Stimulated activated CD4-positive, alpha-beta T cell treated with anti-CD3 and anti-CD28 coated beads, Interleukin-4, amount 100 ng/mL, for 48 hours (primary cell): Measurements from ENCODE around the gene ARL4D.
"Not testable (repeated sequence)": the region's sequence is repeated elsewhere in the genome, so short reads cannot be mapped to it uniquely, and the experiment has no call there.

ENCODE experiments used
- DNase-seq, 2 donors: peaks; one replicate each; pipeline ENCODE4 v3.0.0-alpha.2; 2020; ENCODE audit warnings: low read depth in 2 of 2

ARL4D gene

DNA sequence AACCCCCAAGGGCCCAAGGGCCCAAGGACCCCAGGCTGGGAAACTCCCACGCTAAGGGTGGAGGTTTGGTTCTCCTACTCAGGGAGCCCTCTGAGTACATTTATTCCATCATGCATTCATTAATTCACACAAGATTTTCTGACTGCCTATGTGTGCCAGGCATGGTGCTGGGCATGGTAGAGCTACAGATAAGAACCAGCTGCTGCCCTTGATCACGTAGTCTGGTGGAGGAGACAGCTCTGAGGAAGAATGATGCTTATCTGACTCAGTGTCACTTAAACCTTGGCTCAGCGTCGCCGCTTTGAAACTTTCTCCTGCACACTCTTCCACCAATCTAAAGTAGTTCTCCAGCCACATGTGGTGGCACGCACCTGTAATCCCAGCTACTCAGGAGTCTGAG is 3.6 kb upstream of the ARL4D start:
- DNase-seq = no peak

DNA sequence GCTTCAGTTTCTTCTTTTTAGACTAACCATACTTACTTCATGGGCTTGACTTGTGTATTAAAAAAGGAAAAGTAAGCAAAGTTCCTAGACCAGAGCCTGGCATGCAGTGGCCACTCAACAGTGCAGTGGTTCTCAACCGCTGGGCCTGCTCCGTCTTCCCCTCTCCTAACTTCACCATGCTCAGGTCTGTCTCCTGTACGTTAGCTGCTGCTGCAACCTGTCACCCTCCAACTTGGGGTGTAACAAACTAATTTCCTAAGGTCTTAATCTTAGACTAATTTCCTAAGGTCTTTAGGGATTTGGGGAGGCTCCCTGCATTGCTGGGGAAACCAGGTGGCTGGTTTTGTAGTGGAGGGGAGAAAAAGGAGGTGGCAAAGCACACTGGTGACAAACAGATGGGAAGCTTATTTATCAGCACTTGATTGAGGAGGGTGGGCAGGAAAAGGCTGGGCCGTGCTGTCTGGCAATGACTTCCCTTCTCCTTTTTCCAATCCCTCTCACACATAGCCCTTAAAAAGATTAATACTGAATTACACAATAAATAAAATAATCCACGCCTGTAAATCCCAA is 2.2 kb upstream of the ARL4D start:
- DNase-seq = no peak

DNA sequence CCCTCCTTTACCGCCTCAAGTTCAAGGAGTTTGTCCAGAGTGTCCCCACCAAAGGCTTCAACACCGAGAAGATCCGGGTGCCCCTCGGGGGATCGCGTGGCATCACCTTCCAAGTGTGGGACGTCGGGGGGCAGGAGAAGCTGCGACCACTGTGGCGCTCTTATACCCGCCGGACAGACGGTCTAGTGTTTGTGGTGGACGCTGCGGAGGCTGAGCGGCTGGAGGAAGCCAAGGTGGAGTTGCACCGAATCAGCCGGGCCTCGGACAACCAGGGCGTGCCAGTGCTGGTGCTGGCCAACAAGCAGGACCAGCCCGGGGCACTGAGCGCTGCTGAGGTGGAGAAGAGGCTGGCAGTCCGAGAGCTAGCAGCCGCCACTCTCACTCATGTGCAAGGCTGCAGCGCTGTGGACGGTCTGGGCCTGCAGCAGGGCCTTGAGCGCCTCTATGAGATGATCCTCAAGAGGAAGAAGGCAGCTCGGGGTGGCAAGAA is 1.1 kb downstream of the ARL4D start:
- no peak for DNase-seq

DNA sequence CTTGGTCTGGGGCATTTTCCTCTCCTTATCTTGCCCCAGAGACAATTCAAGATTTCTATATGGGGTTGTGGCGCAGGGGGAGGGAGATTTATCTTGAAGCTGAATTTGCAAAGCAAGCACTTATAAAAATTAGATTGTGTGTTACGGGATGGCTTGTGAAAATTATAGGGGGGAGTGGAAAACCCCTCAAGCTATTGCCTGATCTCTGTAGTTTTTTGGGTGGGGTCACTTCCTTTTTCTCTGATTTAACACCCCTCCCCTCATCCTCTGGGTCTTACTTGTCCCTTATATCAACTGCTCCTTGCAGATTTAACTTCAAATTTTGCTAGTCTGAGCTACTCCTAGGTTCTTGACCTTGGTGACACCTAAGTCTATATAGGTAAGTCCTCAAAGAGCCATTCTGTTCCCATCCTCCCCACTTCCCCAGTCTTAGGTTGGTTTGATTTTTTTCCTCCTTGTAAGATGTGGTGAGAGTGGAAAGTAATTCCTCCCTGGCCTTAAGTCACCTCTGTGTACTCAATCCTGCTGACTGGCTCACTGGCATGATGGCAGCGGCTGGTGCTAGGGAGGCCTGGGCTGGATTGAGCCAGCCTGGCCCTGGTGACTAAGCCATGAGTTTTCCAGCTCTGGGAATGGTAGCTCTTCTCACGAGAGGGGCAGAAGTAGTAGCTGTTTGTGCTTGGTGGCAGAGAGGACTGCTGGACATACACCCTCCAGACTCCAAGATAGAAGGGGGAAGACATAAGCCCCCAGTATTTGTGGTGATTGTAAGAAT is 2.3 kb downstream of the ARL4D start:
- no peak for DNase-seq

DNA sequence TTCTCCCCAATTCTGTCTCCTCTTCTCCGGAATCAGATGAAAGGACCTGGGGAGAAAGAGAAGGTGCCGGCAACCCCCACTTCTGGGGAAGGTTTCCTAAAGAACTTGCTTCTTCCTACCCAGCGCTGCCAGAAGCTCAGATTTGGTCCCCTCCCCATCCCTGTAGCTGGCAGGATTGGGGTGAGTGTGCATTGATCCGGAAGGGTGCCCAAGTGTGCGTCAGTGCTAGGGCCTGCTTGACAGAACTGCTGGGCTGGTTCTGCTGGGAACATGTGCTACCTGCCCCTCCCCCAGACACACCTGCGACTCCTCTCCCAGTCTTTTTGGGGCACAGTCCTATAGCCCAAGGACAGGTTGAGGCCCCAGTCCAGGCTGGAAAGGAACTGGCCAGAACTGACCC is 3.3 kb downstream of the ARL4D start:
- no peak for DNase-seq

DNA sequence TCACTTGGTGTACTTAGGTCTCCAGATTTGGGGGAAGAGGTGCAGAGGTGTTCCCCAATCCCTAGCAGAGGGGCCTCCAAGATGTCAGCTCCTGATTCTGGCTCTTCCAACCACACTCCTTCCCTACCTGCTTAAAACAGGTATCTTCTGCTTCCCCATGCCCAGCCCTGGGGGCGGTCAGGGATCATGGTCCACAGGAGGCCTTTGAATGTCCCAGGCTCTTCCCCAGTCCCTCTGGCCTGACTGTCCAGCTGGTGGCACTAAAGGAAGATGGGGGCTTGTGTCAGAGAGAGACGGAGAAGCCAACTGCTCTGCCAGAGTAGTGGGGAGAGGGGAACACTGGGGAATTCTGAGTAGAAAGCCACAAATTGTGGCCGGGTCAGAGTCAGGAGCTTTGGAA is 3.8 kb downstream of the ARL4D start:
- no peak for DNase-seq

DNA sequence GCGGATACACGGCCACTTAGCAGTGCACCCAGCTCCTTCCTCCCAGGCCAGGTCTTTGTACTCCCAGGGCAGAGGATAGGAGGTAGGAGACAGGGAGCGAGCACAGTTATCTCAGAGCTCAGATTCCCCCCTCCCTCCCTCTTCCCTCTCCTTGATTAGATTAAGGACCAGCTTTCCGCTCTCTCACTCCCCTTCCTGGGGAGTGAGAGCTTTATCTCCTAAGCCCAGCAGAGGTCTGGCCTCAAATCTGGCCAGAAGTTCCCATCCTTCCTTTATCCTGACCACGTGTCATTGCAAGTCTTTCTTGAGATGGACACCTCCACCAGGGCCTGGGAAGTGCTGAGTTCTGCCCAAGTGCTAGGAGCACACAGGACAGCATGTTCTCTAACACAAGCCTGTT is 5.1 kb downstream of the ARL4D start:
- DNase-seq = no peak

DNA sequence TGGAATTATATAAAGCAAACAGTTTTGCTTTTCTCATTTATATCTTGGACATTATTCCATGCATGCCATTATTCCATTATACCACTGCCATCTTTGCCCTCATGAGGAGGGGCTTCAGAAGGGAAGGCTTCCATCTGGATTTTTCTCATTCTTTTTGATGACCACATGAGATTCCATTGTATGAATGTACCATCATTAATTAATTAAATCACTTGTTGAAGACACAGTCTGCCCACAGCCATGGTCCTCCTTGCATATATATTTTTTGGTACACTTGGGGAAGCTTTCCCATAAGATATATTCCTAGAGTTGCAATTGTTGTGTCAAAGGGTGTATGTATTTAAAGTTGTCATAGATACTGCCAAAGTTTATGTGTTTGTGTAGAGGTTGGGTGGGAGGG is 7.1 kb downstream of the ARL4D start:
- no peak for DNase-seq

DNA sequence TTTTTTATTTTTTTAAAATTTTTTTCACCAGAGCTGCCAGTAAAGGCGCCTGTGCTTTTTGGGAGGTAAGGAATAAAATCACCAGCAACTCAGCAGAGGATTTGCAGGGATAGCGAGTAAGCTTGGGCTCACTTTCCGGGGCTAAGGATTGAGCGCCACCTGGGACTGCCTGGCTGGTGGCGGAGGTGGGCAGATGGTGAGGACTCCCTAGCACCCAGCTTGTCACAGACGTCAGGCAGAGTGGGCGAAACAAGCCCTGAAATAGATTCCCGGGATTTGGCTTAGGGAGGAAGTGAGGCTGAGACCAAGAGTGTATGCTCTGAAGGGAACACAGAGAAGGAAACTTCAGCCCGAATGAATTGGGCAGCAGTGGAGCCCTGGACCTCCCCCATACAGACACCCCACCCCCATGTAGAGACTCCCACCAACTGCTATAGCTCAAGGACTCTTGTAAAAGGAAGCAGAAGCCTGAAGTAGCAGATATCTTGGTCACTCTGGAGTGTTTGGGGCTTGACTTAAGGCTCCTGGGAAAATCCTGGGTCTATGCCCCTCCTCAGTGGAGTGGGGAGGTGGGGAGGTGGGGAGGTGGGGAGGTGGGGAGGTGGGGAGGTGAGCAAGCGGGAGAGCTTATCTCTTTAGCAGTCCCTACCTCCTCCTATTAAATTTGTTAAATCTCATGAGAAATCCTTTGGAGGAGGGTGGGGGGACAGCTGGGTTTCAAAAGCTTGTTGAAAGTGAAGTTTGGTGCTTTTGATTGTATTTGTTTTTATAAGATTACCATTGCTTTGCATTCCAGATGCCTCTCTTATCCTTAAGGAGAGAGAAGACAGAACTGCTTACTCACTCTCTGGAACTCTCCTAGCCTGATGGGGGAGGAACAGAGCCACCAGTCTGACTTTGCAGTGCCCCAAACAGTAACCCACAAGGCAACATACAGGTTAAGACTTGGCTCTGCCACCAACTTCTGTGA is 8.2 kb downstream of the ARL4D start:
- DNase-seq = no peak

DNA sequence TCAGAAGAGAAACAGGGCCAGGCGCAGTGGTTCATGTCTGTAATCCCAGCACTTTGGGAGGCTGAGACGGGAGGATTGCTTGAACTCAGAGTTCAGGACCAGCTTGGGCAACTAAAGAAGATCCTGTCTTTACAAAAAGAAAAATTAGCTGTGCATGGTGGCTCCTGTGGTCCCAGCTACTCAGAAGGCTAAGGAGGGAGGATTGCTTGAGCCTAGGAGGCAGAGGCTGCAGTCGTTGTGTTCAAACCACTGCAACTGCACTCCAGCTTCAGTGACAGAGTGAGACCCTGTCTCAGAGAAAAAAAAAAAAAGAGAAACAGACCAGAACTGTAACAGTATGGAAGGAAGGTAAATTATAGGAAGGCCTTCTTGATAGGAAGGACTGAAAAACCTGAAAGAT is 10.3 kb downstream of the ARL4D start:
- no peak for DNase-seq

DNA sequence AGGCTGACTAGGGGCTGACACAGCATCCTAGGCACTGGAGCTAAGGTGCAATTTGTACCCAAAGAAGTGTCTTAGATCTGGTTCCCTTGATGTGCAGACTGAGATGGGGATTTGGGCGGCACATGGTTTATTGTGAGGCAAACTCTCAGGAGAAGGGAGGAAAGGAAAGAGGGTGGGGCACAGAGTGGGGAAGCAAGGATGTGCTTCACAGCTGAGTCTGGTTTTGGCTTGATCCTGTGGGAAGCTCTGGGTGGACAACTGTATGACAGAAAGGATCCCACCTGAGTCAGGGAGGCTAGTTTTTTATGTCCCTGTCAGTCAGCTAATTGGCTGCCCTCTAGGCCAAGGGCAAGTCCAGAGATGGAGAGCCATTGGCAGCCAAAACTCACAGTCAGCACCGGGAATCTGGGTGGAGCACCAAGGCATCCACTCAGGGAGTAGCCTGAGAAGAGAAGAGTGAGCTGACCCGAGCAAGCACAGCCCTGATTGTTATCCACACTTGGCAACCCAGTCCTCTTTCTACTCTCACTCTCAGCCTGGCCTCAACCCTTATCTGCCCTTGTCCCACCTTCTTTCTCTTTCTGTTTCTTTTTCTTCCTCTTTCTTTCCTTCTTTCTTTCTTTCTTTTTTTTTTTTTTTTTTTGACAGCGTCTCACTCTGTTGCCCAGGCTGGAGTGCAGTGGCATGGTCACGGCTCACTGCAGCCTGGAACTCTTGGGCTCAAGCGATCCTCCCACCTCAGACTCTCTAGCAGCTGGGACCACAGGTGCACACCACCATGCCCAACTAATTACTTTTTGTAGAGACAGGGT is 12.0 kb downstream of the ARL4D start:
- no peak for DNase-seq

DNA sequence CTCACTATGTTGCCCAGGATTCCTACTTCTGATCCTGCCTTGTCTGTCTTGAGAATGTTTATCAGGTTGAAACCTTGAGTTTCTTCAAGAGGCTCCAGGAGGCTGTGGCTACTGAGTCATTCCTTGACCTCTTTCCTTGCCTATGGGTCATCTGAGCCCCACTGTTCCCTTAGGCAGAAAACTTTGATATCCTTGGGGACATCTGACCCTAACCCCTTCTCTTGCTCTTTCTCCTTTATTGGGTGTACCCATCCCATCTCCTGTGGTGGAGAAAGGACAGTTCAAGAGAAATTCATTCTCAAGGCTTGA is 12.5 kb downstream of the ARL4D start:
- DNase-seq = no peak

DNA sequence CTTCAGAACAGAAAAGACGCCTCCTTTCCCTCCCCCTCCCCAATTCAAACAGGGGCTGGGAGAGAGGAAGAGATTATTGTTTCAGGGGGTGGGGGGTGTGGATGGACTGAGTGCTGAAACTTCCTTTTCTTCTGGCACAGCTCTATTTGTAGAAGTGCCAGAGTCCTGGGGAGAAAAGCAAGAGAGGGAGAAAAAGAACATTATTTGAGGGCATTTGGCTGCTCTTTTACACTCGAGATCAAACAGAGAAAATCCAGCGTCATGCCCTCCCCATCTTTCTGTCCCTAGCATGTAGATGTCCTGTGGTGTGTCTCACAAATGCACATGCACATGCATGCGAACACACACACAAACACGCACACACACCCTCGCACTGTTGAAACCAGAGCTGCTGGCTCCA is 13.0 kb downstream of the ARL4D start:
- no peak for DNase-seq

DNA sequence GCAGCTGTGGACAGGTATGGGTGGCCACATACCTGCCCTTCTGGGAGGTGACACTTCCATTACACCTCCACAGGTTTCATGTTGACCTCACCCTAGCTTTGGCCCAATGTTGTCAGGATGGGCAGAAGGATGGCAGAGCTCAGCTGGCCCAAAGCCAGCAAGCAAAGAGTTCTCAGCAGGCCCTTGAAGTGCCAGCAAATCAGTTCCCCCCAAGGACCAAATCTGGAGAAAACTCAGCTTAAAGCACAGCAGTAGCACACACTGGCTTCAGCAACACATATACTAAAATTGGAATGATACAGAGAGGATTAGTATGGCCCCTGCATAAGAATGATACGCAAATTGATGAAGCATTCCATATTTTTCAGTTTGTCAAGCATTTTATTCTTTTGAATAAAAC is 13.4 kb downstream of the ARL4D start:
- DNase-seq = no peak

DNA sequence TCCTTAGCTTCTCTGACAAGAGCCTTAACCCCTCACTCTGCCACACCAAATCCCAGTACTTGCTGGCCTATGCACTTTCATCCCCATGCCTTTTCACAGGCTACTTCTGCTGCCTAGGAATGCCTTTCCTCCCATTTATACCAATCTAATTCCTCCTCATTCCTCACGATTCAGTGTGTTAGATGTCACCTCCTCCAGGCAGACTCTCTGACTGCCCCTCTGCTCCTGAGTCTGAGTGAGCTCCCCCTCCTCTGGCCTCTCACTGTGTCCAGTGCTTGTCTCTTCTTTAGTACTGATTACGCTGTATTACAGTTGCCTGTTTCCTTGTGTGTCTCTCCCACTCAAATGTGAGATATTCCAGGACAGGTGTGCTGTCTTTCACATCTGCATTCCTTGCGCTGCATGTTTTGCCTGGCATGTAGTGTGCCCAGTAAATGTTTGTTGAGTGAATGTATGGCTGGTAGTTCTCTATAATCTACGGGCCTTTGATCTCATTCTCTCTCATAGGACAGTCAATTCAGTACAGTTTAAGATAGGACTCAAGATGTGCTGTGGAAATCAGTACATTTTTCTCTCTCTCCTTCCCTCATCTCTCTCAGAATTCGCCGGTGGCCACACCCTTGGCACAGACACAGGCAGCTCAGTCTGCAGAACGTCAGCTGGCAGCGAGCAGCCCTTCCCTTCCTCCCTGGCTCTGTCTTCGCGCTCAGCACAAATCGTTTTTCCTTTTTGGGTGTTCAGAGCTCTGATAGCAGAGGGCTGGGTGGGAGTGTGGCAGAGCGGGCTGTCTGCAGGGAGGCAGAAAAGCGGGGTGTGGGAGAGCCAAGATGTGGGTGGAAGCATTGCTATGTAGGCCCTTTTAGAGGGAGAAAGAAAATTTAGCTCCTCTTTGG is 18.5 kb downstream of the ARL4D start:
- no peak for DNase-seq

DNA sequence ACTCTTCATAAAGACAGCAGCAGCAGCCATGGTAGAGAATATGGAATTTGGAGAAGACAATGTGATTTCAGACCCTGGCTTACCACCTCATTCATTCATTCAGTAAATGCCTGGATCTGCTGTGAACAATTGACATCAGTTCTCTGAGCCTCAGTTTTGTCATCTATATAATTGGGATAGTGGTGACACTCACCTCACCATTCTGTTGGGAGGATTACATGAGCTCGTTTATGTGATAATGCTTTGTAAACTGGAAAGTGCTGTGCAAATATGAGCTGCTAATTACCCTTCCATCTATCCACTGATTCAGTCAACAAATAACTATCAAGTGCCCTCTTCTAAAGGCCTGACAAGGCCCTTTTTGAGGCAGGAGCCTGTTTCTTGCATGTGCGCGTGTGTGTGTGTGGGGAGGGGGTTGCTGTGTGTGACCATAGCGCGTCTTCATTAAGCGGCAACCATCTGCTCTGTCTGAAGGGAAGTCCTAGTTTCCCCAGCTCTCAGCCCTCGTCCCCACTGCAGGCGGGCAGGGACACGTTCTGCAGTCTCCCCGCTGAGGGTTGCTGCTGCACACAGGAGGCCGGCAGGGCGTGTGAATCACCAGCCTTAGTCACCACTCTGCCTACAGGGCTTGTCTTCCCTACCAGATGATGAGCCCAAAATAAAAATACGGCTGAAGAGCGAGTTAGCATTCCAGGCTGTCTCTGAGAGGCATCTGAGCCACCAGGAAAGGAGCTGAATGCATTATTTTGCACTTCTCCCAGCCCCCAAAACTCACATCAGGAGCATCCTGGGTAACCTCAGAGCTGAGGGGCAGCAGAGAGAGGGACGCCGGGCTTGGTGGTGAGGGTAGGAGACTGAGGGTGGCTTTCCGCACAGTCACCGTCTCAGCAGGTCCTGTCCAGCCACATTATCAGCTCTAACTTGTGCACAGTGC is 19.9 kb downstream of the ARL4D start:
- DNase-seq = no peak

DNA sequence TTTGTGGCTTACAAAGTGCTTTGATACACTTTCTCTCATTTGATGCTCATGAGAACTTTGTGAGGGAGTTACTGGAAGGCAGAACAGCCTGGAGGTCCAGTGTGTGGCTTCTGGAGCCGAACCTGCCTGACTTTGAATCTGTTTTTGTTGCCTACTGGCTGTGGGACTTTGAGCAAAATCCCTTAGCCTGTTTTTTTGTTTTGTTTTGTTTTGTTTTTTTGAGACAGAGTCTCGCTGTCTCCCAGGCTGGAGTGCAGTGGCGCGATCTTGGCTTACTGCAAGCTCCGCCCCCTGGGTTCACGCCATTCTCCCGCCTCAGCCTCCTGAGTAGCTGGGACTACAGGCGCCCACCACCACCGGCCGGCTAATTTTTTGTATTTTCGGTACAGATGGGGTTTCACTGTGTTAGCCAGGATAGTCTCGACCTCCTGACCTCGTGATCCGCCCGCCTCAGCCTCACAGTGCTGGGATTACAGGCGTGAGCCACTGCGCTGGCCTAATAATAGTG is 20.6 kb downstream of the ARL4D start:
- not testable (repeated sequence) for DNase-seq

DNA sequence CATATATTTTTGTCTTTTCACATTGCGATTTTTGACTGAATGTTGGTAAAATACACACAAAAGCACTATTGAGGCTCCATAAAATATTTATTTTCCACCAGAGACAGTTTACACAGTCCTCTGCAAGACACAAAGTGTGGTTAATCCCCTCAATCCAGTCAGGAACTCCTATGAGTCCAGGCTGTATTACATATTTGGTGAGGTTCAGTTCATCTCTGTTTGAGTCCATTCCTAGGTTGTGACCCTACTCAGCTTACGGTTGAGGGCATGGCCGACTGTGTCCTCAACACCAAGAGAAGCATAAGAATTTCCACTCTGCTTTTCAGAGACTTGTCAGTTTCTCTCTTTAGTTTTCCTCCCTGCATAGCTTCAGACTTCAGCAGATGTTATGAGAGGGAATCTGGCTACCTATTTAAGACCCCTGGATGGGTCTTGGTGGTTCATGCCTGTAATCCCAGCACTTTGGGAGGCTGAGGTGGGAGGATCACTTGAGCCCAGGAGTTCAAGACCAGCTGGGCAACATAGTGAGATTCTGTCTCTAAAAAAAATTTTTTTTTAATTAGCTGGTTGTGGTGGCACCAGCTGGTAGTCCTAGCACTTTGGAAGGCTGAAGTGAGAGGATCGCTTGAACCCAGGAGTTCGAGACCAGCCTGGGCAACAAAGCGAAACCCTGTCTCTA is 25.1 kb downstream of the ARL4D start:
- DNase-seq = no peak
